RWPE1 (cell line): ENCODE data around the gene OTOG.

Source experiments
- CTCF ChIA-PET: fragments of 350-600 bp; sonication (Branson Sonifier 250); formaldehyde crosslinking; extraction: SDS; loops from one replicate; lab custom pipeline; 2021; lab: Yijun Ruan, JAX
- POLR2A ChIA-PET: fragments of 400-600 bp; formaldehyde crosslinking; extraction: SDS; loops from one replicate; lab custom pipeline; 2020; ENCODE audit warnings: antibody characterized with exemption; ENCODE audit not compliant: low non-redundant PET; lab: Yijun Ruan, JAX
- DNase-seq: peaks from one replicate; pipeline ENCODE4 v3.0.0; 2012; ENCODE audit warnings: low spot score
- H3K27ac ChIP-seq: fragments of 450-650 bp; 2 replicates; pipeline ENCODE4 v1.5.1; 2017
- CTCF ChIP-seq: fragments of 450-650 bp; conservative IDR thresholded peaks from 2 replicates; pipeline ENCODE4 v1.5.1; 2017; ENCODE audit warnings: low read depth, mild to moderate bottlenecking

Gene OTOG

GRCh38 chr11:17541330-17541885, 5.7 kb upstream of the OTOG start:
- DNase-seq = peak; percentile 11
- ChIA-PET POLR2A (no interaction called here), CTCF (interaction anchor here (0.6 kb wide), 2 partner anchors 37 to 490 kb away, joined by 4 read pairs; no protein-coding TSS in a partner anchor)
- no peak overlapping the region for H3K27ac ChIP-seq
- no peak for TF ChIP-seq CTCF

- no peak overlapping the region for H3K27ac ChIP-seq
- ChIA-PET POLR2A (no interaction called here), CTCF (no interaction called here)
- TF ChIP-seq CTCF = no peak
- no peak for DNase-seq
These were observed 4.8 kb upstream of the OTOG start for GRCh38 chr11:17542249-17542648.

DNA sequence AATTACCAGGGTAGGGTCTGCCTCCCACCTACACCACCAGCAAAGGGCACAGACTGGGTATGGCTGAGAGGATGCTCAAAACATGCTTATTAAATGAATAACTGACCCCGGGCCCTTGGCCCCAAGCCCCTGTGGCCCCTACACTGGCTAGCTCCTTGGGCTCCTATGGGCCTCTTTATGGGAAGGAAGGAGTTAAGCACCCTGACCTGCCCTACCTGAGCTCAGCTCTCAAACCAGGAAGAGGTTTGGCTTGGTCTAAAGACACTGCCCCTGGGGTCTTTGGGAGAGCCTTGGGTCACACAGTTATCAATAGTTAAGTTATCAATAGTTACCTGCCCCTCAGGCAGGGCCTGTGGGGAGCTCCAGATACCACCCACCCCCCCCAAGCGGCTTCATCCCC, 4.0 kb upstream of the OTOG start:
- DNase-seq = no peak
- H3K27ac ChIP-seq = no peak overlapping the region
- ChIA-PET POLR2A (no interaction called here), CTCF (interaction anchor here (0.5 to 1.7 kb wide), 2 partner anchors 159 to 400 kb away, joined by 3 read pairs; no protein-coding TSS in a partner anchor)
- no peak for TF ChIP-seq CTCF

DNA sequence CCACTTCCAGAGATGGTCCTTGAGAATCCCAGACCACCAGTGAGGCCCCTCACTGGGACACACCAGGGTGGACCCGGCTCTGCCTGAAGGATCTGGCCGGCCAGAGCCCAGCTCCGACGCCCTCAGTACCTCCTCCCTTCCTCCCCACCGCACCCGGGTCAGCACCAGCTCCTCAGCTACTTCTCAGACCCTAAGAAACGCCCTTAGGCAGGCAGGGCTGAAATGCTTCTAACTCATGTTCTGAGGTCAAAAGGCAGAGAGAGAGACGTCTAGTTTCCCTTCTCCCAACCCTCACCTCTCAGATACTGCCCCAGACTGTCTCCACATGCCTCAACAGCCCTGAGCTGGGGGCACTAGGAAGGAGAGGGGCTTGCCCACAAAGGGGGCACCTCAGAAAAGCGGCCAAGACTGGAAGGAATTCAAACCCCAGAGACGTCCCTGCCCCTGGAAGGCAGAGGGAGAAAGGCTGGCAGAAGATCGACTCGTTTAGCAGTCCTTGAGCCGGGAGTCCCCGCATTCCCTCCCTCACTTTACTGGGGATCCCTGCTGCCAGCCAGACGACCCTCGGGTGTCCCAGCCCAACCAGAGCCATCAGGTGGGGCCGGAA, 3.4 kb upstream of the OTOG start:
- H3K27ac ChIP-seq = no peak overlapping the region
- CTCF ChIA-PET = interaction anchor here (0.5 to 1.7 kb wide), 2 partner anchors 159 to 399 kb away, joined by 3 read pairs; no protein-coding TSS in a partner anchor
- no peak for TF ChIP-seq CTCF
- POLR2A ChIA-PET = no interaction called here
- DNase-seq = no peak

DNA sequence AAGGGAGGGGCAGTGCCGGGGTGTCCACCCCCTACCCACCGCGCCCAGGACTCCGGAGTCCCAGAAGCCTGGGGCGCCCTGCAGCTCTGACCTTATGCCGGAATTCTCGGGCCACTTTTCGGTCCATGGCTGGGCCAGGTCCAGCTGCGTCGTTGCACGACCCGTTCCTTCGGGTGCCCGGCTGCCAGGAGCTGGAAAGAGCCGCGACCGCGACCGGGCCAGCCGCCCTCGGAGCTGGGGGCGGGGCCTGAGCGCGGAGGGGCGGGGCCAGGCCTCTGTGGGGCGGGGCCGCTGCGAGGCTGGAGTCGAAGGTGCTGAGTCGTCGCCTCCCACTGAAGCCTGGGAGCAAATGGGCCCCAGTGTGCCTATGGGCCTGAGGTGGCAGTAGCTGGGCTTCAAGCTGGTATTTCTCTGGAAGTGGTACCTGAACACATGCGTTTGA, 2.9 kb upstream of the OTOG start, which contains the start of gene USH1C:
Gene USH1C (minus strand): TSS at position 236 of the 442 bp plus-strand sequence. CDS start 109 bp downstream, at position 127.
- POLR2A ChIA-PET = no interaction called here
- CTCF ChIA-PET = interaction anchor here (1.7 kb wide), 1 partner anchor 160 kb away, joined by 3 read pairs; no protein-coding TSS in a partner anchor
- peak; percentile 46 for DNase-seq
- no peak for TF ChIP-seq CTCF
- no peak within 1 kb of the TSS for H3K27ac ChIP-seq

DNA sequence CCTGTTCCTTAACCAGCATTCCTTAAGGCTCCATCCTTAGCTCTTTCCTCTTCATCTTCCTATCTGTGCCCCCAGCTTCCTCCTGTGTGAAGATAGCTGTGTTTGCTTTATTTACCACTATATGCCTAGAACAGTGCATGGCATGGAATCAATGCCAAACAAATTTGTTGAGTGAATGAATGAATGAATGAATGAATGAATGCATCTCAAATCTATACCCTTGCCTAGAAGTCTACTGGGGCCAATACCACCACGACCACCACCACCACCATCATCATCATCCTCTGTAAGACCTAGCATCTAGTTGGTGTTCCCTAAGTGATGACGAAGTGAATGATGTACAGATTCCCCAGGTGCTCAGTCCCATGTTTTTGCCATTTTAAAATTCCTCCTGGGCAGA, 819 bp upstream of the OTOG start:
- CTCF ChIA-PET = no interaction called here

More for the DNA sequence above, 819 bp upstream of the OTOG start:
- DNase-seq = no peak
- POLR2A ChIA-PET = no interaction called here
- no peak overlapping the region for H3K27ac ChIP-seq
- no peak for TF ChIP-seq CTCF
